GM18907 (cell line): Measurements from ENCODE around the gene DOCK10.
"Not testable (repeated sequence)": the region's sequence is repeated elsewhere in the genome, so short reads cannot be mapped to it uniquely, and the experiment has no call there.

ENCODE experiments used
- ATAC-seq: cut with Tn5 transposase; IDR thresholded peaks from one replicate; pipeline ENCODE4 v1.9.1; 2021; ENCODE audit warnings: mild to moderate bottlenecking, moderate library complexity; ENCODE audit not compliant: unreplicated experiment

DOCK10 gene

DNA sequence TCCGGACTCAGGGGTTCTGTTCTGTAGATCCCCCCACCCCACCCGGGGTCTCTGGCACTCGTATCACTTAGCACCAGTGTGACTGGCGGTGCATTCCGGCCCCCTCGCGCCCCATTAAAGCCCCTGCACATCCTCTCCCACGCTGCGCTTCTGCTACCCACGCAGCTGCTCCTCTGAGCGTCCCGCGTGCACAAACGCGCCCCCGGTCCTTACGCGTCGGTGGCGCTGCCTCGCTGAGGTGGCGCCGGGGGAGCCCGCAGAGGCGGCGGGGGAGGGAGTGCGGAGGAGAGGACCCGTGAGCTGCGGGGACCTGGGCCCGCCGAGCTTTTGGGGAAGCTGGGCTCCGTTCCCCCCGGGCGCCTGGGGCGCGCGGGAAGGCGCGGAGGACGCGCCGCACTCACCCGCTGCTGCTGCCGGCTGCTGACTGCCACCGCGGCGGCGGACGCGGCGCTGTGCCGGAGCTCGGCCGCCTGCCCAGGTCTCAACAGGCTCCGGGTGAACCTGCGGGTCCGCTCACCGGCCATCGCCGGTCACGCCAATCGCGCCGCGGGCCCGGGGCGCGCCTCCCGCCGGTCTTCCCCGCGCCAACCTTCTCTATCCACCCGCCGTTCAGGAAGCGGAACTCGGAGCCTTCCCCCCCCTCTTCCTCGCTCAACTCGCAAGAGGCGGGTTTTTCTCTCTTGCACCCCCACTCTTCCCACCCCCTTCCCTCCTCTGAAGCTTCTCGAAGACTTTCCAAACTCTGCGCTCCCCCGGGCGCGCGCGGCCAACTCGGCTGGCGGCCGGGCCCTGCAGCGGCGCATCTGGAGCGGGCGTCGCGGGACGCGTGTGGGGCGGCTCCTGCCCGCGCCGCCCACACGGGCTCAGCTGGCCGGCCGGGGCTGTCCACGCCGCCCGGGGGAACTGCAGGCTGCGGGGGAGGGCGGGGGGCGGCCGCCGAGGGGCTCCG, at the start of gene DOCK10:
Gene DOCK10, minus strand, starts transcription at position 618 of the 949 bp plus-strand sequence. Its CDS starts 94 bp downstream, at position 524.
- peak; percentile 30 for ATAC-seq

DNA sequence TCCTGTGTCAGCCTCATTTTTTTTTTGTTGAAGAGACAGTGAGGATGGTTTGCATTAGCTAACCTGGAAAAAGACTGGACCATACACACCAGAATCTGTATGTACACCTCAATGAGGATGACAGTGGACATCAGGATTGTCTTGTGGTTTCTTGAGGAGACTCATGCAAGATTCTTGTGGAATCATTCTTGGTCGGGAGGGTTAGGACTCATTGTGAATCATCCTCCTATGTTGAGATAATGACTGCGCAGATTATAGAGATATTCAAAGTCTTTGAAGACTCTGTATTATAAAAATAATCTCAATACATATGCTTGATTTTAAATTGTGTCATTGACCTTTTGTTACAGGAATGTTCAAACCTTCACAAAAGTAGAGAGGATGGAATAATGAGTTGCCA, 49.1 kb upstream of the DOCK10 start:
- no peak for ATAC-seq

DNA sequence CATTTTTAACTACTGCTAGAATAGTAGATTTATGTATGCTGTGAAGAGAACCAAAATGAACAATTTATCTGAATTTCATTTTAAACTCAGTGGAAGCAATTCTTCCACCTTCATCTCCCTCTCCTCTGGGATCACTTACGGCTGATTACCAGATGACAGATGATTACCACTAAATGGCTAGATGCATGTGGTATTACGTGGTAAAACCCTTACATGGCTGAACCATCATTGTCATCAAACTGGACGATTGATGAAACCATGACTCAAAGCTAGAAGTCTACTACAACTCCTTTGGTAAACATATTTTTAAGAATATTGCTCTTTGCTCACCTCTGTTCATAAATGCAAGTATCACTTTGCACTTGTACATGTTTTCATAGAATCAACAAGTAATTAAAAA, 48.5 kb upstream of the DOCK10 start:
- no peak for ATAC-seq

DNA sequence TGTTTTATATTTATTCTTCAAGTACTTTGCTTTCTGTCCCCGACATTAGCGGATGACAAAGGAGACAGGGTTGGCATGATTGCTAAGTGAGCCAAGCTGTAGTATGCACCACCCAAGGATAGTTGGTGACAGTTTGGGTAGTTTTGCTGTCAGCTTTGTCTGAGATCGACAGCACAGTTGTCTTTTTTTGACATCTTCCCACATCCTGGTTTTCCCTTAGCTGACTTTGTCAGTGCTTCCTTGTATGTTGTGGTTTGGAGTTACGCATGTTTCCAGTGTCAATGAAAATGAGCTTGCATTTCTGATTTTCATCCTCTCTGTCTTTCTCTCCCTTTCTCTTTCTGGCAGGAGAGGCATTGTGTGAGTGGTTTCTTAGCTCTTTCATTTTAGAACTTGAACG, 44.6 kb upstream of the DOCK10 start:
- no peak for ATAC-seq

DNA sequence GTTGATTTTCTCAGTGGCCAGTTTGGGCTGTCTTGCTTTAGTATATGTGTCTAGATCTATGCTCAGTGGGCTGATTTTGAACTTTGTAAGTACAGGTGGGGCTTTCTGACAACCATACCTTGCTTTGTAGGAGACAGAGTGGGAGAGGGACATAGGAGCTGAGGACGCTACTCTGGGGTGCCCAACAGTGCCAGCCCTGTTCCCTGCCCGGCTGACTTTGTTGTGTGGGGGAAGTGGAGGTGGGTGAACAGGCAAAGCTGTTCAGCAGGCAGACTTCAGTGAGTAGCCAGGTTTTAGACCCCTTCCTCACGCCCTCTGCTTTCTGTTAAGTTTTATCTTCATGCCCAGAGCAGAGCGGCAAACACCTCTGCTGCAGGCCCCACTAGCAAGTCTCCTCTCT, 44.2 kb upstream of the DOCK10 start:
- no peak for ATAC-seq

DNA sequence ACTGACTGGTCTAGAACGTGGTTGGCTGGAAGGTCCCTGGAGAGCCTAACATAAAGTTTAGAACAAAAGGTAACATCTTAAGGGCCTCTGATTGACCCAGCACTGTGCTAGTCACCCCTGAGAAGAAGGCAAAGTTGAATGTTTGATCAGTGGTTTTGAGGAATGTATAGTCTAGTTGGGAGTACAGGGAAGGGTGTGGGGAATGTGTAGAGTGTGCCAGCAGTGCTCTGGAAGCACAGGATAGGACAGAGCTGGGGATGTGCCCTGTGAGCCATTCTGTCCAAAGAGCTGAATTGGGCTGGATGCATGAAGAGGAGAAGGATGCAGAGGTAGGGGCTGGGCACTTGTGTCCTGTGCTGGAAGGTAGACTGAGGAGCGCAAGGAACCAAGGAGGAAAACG, 41.0 kb upstream of the DOCK10 start:
- ATAC-seq, result no peak

DNA sequence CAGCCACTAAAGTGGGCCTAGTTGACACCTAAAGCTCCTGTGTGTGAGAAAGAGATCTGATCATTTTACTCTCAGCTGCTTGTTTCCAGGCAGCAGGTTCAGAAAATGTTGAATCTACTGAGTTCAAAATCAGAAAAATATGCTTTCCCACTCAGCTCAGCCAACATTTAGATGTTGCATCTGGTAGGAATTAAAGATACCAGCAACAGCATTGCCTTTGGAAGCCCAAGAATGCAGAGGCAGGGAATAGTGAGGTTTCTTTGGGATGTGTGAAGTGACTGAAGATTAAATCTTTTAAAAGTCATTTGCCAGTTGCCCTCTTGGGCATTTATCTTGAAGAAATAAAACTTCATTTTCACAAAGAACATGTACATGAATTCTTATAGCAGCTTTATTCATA, 33.9 kb upstream of the DOCK10 start:
- no peak for ATAC-seq

DNA sequence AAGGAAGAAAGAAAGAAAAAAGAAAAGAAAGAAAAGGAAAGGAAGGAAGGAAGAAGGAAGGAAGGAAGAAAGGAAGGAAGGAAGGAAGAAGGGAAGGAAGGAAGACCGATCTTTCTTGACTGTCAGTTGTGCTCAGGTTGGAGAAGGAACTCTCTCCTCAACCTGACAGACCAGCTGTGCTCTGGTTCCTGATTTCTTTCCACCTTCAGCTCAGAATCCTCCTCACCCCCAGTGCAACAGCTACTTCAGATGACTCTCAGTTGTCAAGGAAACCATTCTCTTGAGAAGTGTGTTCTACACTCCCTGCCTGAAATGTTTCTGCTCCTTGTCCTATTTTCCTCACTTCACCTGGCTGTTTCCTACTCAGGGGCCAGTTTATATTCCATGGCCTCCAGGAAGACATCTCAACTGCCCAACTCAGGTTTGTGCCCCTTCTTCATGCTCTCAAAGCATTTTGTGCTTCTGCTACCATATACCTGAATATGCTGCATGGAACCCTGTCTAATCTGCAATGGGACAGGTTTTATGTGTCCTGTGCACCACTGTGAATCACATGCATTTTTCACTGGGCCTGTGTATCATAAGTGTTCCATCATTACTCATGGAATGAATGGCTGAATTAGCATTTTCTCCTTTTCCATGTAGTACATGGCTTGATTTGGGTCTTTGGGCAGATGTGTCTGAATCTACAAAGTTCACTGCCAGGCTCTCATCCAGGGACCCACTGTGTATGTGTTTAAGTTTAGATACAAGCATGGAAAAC, 32.8 kb upstream of the DOCK10 start:
- ATAC-seq, result no peak

DNA sequence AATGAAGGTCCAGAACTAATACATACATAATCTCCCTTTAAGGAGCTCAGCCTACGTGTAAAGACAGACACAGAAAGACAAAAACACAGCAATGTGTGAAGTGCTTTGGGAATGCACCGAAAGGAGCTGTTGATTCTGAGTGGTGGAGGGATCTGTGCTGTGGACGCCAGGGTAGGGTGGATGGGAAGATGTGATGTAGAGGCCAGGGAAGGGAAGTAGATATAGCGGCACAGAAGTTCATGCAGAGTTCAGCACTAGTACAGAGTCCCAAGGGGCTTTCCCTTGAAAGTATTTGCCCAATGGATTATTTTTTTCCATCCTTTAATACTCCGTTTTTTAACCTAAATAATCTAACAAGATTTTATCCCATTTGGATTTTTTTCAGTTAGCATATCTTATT, 32.1 kb upstream of the DOCK10 start:
- no peak for ATAC-seq

DNA sequence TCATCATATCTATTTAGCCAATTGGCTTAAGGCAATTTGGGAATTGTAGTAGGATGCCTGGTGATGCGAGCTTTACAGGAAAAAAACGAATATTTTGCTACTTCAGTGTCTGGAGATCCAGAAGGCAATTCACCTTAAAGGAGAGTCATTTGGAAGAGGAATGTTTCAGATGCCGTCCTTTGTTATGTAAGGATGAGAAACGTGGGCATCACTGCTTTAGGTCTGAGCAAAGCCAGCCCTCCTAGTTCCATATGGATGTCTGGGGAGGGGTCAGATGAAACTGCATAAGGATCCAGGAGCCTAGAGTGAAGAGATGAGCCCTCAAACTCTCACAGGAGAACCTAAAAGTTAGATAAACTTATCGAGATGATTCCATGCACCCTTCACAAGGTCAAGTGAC, 30.9 kb upstream of the DOCK10 start:
- no peak for ATAC-seq

DNA sequence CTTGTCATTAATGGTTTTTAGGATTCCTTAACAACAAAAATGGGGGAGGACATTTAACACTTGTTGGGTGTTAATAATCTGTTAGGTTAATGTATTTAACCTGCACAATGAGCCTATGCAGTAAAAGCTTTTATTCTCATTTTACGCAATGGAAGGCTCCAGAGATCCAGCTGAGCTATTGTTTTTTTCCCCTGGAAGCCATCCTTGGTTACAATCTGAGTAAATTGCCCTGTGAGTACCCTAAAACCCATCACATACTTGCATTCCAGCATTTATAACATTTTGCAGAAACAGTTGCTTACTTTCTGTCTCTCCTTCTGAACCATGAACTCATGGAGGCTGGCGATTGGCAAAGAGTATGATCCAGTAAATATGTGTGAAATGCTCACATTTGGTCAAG, 30.2 kb upstream of the DOCK10 start:
- ATAC-seq, result no peak

DNA sequence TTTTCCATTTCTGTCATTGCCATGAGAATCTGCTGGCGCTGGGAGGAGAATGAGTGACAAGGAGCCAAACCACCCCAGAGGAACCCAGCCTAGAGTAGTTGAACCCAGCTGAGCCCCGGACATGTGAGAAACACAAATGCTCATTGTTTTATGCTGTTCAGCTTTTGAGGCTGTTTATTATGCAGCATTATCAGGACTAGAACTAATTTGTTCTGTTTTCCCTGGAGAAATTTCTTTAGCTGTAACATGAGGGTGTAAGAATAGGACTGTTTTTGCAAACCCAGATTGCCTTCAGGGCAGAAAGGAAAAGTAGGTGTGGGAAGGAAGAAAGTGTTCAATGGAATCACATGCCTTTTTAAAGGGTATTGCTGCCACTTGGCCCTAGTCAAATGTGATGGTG, 28.5 kb upstream of the DOCK10 start:
- no peak for ATAC-seq

DNA sequence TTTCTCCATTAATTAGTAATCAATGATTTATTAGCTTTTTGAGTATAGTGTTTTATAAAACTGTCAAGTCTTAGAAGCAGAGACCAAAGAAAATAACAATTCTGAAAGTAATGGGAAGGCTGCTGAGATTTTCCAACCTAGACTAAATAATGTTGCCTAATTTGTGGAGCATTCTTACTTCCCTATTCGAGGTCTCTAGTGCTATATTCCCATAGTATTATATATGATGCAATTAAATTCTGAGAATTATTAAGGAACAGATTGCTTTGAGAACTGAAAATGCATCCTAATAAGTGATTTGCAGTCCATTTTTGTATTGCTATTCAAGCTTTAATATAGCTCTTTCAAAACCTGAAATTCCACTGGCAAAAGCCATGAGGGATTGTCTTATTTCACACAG, 27.7 kb upstream of the DOCK10 start:
- no peak for ATAC-seq

DNA sequence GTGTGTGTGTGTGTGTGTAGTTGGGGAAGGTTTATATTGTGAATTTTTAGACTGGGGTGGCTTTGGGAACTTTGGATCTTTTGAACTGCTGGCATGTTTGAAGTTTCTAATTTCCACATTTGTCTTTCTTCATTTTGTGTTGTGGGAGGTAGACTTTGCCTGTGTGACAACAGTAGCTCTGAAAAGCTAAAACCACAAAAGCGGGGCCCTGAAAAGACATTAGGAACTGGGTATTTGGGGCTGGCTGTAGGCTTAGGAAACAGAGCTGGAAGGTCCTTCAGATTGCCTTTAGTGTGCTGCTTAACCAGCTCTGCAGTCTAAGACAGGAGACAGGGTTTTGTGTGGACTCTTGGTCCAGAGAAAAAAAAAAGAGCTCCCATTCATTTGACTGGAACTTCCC, 27.2 kb upstream of the DOCK10 start:
- ATAC-seq, result no peak

DNA sequence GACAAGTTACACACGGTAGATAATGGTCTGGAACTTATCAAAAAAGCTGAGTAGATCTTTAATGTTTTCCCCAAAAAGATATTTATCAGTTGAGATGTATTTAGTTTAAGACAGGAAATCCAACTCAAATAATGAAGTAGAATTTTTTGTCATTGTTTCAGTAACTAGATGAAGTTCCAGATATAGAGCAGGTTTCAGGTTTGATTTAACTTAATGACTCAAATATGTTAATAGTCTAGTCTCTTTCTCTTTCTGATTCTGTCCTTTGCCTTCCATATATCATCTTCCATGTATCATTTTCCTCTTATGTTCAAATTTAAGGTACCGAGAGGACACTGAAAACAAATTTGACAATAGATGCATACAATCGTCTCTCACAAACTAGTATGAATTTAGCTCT, 23.6 kb upstream of the DOCK10 start:
- ATAC-seq, result no peak

DNA sequence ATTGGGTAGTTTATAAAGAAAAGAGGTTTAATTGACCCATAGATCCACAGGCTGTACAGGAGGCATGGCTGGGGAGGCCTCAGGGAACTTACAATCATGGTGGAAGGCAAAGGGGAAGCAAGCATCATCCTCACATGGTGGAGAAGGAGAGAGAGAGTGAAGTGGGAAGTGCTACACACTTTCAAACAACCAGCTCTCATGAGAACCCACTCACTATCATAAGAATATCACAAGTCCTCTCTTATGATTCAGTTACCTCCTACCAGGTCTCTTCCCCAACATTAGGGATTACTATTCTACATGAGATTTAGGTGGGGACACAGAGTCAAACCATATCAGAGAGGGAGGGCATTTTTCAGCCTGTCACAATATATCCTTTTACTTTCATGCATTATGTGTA, 22.7 kb upstream of the DOCK10 start:
- no peak for ATAC-seq

DNA sequence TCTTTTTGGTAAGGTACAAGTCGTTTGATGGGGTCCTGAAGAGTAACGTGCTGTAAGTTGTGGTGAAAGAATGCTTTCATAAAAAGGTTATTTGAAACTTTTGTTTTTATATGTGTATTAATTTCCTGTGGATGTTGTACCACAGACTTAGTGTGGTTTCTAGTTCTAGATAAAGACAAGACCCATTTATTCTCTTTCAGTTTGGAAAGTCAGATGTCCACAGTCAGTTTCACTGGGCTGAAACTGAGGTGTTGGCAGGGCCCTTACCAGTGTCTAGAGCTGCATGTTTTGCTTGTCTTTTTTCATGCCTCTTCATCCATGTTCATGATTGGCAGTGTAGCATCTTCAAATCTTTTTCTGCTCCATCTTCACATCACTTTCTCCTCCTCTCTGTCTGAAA, 22.1 kb upstream of the DOCK10 start:
- no peak for ATAC-seq

DNA sequence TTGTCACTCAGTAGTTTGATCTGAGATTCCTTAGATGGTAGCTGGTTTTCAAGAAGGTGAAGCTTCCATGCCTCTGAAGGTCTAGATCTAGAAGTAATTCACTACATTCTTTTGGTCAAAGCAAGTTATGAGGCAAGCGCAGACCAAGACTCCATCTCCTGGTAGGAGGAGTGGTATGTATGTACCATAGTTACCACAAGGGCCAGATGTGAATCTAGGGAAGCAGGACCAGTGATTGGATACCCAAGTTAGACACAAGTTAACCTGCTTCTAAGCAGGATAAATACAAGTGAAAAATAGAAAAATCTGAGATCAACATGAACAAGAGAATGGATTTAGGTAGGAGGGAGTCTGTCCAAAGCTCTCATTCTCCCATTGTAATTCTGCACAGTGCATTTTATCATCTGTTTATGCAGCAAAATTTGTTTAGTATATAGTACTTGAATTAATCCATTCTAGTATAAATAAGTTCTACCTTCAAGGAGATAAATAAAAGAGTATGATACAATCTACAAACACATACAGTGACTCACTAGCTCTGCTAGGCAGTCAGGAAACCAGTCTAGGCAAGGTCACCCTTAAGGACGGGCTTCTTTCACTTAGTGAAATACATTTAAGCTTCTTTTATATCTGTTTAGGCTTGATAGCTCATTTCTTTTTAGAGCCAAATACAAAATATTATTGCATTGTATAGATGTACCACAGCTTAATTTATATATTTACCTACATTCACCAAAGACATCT, 14.2 kb upstream of the DOCK10 start:
- ATAC-seq, result no peak

DNA sequence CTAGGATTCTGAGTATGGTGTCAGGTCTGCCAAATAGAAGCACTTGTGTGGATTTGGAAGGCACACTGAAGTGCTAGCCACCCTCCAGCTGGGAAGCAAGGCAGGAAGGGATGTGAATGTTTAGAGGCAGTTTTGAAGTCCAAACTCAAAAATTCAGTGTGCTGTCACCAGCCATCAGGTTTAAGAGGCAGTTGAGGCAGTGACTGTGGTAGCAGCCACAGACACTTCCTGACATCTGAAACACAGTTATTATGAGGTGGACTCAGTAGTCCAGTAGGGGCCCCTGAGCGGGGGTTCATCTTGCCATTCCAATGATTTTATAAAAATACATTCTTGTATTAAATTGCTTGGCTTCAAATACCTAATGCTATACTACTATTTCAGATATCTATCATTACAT, 13.4 kb upstream of the DOCK10 start:
- ATAC-seq, result no peak

DNA sequence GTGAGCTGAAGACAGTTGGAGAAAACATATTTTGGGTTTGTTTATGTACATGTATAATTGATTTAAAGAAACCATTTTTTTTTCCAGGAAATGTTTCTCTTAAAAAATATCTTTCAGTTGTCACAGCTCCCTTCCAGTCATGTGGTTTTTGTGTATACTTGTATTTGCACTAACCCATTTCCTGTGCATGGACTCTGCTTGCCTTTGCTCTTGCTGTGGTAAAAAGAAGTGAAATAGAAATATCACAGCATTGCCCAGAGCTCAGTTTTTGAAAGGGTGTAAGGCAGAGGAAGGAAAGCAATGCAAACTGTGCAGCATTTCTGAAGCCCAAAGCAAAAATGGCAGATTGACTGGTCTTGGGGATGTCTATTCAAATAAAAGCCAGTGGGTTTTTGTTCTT, 10.4 kb upstream of the DOCK10 start:
- ATAC-seq, result peak; percentile 95

DNA sequence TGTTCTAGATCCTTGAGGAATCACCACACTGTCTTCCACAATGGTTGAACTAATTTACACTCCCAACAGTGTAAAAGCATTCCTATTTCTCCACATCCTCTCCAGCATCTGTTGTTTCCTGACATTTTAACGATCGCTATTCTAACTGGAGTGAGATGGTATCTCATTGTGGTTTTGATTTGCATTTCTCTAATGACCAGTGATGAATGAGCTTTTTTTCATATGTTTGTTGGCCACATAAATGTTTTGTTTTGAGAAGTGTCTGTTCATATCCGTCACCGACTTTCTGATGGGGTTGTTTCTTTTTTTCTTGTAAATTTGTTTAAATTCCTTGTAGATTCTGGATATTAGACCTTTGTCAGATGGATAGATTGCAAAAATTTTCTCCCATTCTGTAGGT, 5.2 kb upstream of the DOCK10 start:
- not testable (repeated sequence) for ATAC-seq

DNA sequence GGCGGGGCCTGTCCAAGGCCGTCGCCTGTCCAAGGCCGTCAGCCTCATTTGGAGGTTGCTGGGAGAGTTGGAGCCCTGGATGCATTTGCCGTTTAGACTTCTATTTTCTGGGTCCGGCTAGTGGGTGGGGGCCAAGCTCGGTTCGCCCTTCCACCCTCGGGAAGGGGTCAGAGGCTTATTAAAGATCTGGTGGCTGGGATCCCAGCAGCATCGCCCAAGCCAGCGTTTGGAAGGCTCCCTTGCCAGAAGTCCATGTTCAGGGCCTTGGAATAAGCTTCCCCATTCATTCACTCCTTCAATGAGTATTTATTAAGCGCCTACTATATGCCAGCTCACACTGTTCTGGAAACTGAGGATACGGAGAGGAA, 516 bp upstream of the DOCK10 start:
- no peak for ATAC-seq
